T follicular helper cell (primary cell): ENCODE results near the gene SLC25A25.
"Not testable (repeated sequence)": the region's sequence is repeated elsewhere in the genome, so short reads cannot be mapped to it uniquely, and the experiment has no call there.

Source experiments
- DNase-seq: peaks from one replicate; pipeline ENCODE4 v3.0.0-alpha.2; 2020; ENCODE audit warnings: low read depth

SLC25A25 gene

GRCh38 chr9:128124873-128125579 is 57.0 kb downstream of the SLC25A25 start:
- no peak for DNase-seq

- DNase-seq, result no peak
These were observed 57.7 kb downstream of the SLC25A25 start for GRCh38 chr9:128125580-128126354.

- DNase-seq, result peak; percentile 73
These were observed 59.5 kb downstream of the SLC25A25 start, which contains the start of gene PTGES2 for GRCh38 chr9:128127568-128127989. PTGES2 (minus strand) TSS chr9:128127729; CDS start chr9:128127717, 12 bp downstream.

- DNase-seq, result peak; percentile 80
These were observed 60.2 kb downstream of the SLC25A25 start for GRCh38 chr9:128127990-128128835.

GRCh38 chr9:128128836-128129590 is 61.0 kb downstream of the SLC25A25 start:
- no peak for DNase-seq

GRCh38 chr9:128129976-128130590 is 62.1 kb downstream of the SLC25A25 start:
- DNase-seq, result peak; percentile 35

GRCh38 chr9:128130651-128131050 is 62.6 kb downstream of the SLC25A25 start:
- not testable (repeated sequence) for DNase-seq

GRCh38 chr9:128131346-128131745 is 63.3 kb downstream of the SLC25A25 start:
- DNase-seq, result not testable (repeated sequence)

- not testable (repeated sequence) for DNase-seq
These were observed 64.1 kb downstream of the SLC25A25 start for GRCh38 chr9:128132139-128132538.

- DNase-seq, result not testable (repeated sequence)
These were observed 67.5 kb downstream of the SLC25A25 start for GRCh38 chr9:128135561-128135960.

GRCh38 chr9:128136816-128137793 is 69.1 kb downstream of the SLC25A25 start:
- DNase-seq, result no peak

GRCh38 chr9:128138001-128138400 is 70.0 kb downstream of the SLC25A25 start:
- DNase-seq, result no peak

GRCh38 chr9:128139621-128140020 is 71.6 kb downstream of the SLC25A25 start:
- no peak for DNase-seq

- DNase-seq, result no peak
These were observed 73.6 kb downstream of the SLC25A25 start for GRCh38 chr9:128141604-128142003.

GRCh38 chr9:128142061-128142460 is 74.0 kb downstream of the SLC25A25 start:
- no peak for DNase-seq

- DNase-seq, result no peak
These were observed 74.6 kb downstream of the SLC25A25 start for GRCh38 chr9:128142596-128142995.

GRCh38 chr9:128143525-128144238 is 75.7 kb downstream of the SLC25A25 start:
- no peak for DNase-seq

- no peak for DNase-seq
These were observed 76.5 kb downstream of the SLC25A25 start for GRCh38 chr9:128144239-128145181.
